ENCODE measurements around the gene LRRN4. TPM values are rescaled to one million over a fixed set of nuclear protein-coding genes. Genes with fewer than 3 reads are reported as not detected.

Gene LRRN4
- total and polyA plus RNA-seq, 2 of the 4 experiments (the other 2 are of a cell fraction) = under 0.01 to 0.19 TPM

- Histone ChIP-seq H3K56ac (ENCODE audit: extremely low read depth, insufficient read depth, low read length) (no peak overlapping the region), H3K79me1 (ENCODE audit: low read depth in 1 of 2, low read length in 2 of 2) (no peaks in the 10 kb centered on the region), H2BK15ac (ENCODE audit: low read depth, low read length) (no peak overlapping the region), H4K91ac (ENCODE audit: insufficient read depth, low read depth, low read length) (no peak overlapping the region), H3K23ac (ENCODE audit: low read depth, low read length) (no peak overlapping the region), H3K18ac (ENCODE audit: low read depth, low read length) (no peak overlapping the region), H2BK120ac (ENCODE audit: low read depth, low read length) (no peak overlapping the region), H2AK5ac (ENCODE audit: low read depth, low read length) (no peak overlapping the region), H3K9me1 (ENCODE audit: insufficient read depth, low read length) (no peaks in the 10 kb centered on the region), H2AFZ (replicated peaks; ENCODE audit: low read length, poor library complexity) (no peak overlapping the region), H2BK5ac (ENCODE audit: low read depth, low read length, poor library complexity, severe bottlenecking) (no peak overlapping the region), H3K27ac (ENCODE audit: insufficient read depth, low read length) (no peak overlapping the region), H3K9ac (ENCODE audit: low read depth, low read length) (no peak overlapping the region), H3K4me2 (ENCODE audit: low read depth, low read length) (no peak overlapping the region), H3K4me1 (ENCODE audit: control insufficient read depth, insufficient read depth, low read length) (no peaks in the 10 kb centered on the region), H3K4me3 (ENCODE audit: insufficient read depth, low read depth, low read length) (no peak overlapping the region), H3K4ac (ENCODE audit: low read depth, low read length) (no peak overlapping the region), H2BK20ac (ENCODE audit: low read depth, low read length) (no peak overlapping the region), H3K9me3 (ENCODE audit: control insufficient read depth, insufficient read depth, low read length) (no peaks in the 10 kb centered on the region), H3K14ac (replicated peaks; ENCODE audit: low read depth, low read length) (no peak overlapping the region), H4K20me1 (ENCODE audit: insufficient read depth, low read length) (no peaks in the 10 kb centered on the region), H4K5ac (ENCODE audit: low read depth, low read length) (no peak overlapping the region), H3K27me3 (ENCODE audit: control insufficient read depth, insufficient read depth, low read length) (no peaks in the 10 kb centered on the region), H2AK9ac (replicated peaks; ENCODE audit: low read depth, low read length, poor library complexity) (no peak overlapping the region), H4K8ac (ENCODE audit: low read depth in 2 of 2, low read length in 2 of 2) (no peak overlapping the region), H3K36me3 (ENCODE audit: control insufficient read depth, insufficient read depth, low read length) (no peaks in the 10 kb centered on the region)
- TF ChIP-seq CHD1 (IDR thresholded peaks at IDR 0.05; ENCODE audit: low read depth, low read length) = no peak
- TF ChIP-seq SMC3 (IDR thresholded peaks at IDR 0.05; ENCODE audit: low read depth, low read length) = no peak
- TF ChIP-seq MAFK (IDR thresholded peaks at IDR 0.05; ENCODE audit: low read depth, low read length) = no peak
- TF ChIP-seq MXI1 (IDR thresholded peaks at IDR 0.05; ENCODE audit: borderline replicate concordance, low read depth, low read length) = no peak
- no peak for TF ChIP-seq CEBPB (IDR thresholded peaks at IDR 0.05; ENCODE audit: low read depth, low read length)
- TF ChIP-seq BHLHE40 (IDR thresholded peaks at IDR 0.05; ENCODE audit: low read depth, low read length) = no peak
- TF ChIP-seq ELK1 (IDR thresholded peaks at IDR 0.05; ENCODE audit: borderline replicate concordance, low read depth, low read length) = no peak
- TF ChIP-seq USF2 (IDR thresholded peaks at IDR 0.05; ENCODE audit: low read depth, low read length) = no peak
- no peak for TF ChIP-seq RFX5 (IDR thresholded peaks at IDR 0.05; ENCODE audit: low read depth, low read length)
- TF ChIP-seq RCOR1 (IDR thresholded peaks at IDR 0.05; ENCODE audit: insufficient replicate concordance, low read length) = no peak
- TF ChIP-seq CTCF (conservative IDR thresholded peaks at IDR 0.05; ENCODE audit: low read depth, low read length) = no peak
- no CpG with 5 or more reads among the region's 2 CpGs for WGBS, 2 experiments (ENCODE audit: extremely low coverage in 2 of 2, insufficient read length in 1 of 2)
- DNase-seq = no peak
- POLR2A ChIA-PET (ENCODE audit: unreplicated experiment) = no interaction called here
- CTCF ChIA-PET = no interaction called here
- no peak for ATAC-seq (ENCODE audit: low read depth)
- BruUV-seq (replicated peaks) = no TSS peak
- dilution Hi-C loops (cut with HindIII; ENCODE audit: low sequenced_read_pairs, unreplicated experiment) = no loop called here
- in situ Hi-C loops (cut with MboI; ENCODE audit: low sequenced_read_pairs) = no loop called here
- intact Hi-C loops (cut with micrococcal nuclease) = no loop called here
These were observed 46.4 kb upstream of the LRRN4 start for GRCh38 chr20:6100246-6100645.

Measured in IMR-90 (cell line).